Activated CD4-positive, alpha-beta memory T cell treated with anti-CD3 and anti-CD28 coated beads, Interleukin-2, amount 10 ng/mL, durations not matched to agents 7 days and 5 days (primary cell): ENCODE results near the gene CDC42BPA. TPM values are rescaled to one million over a fixed set of nuclear protein-coding genes. Genes with fewer than 3 reads are reported as not detected.
"Not testable (repeated sequence)": the region's sequence is repeated elsewhere in the genome, so short reads cannot be mapped to it uniquely, and the experiment has no call there.

Experiments used
- CTCF ChIA-PET: fragments of 350-600 bp; sonication (Branson Sonifier 250); formaldehyde crosslinking; loops from one replicate; lab custom pipeline; 2021; ENCODE audit warnings: antibody characterized with exemption, inconsistent platforms; lab: Charles Lee
- POLR2A ChIA-PET: fragments of 350-600 bp; sonication (Branson Sonifier 250); formaldehyde crosslinking; loops from one replicate; lab custom pipeline; 2021; ENCODE audit warnings: antibody characterized with exemption; lab: Charles Lee
- DNase-seq: peaks from one replicate; pipeline ENCODE4 v3.0.0-alpha.2; 2020
- H3K27ac Mint-ChIP-seq: one replicate; pipeline ENCODE4 v1.8.0; 2021; ENCODE audit warnings: mild to moderate bottlenecking, mixed read lengths
- H3K27me3 Mint-ChIP-seq: one replicate; pipeline ENCODE4 v1.8.0; 2021; ENCODE audit warnings: mixed read lengths
- H3K36me3 Mint-ChIP-seq: one replicate; pipeline ENCODE4 v1.8.0; 2021; ENCODE audit warnings: low read depth, mixed read lengths
- H3K4me1 Mint-ChIP-seq: one replicate; pipeline ENCODE4 v1.8.0; 2021; ENCODE audit warnings: mixed read lengths
- H3K4me3 Mint-ChIP-seq: one replicate; pipeline ENCODE4 v1.8.0; 2021; ENCODE audit warnings: mild to moderate bottlenecking, mixed read lengths
- H3K9me3 Mint-ChIP-seq: one replicate; pipeline ENCODE4 v1.8.0; 2021; ENCODE audit warnings: mixed read lengths
- total RNA-seq, 2 experiments: library from RNA; stranded (reverse); gene quantifications; one replicate each; pipeline ENCODE4 v1.2.3, GENCODE V29; 2021

Gene CDC42BPA
- total RNA-seq, 2 experiments from 2014 or later, result 3.1 TPM

- POLR2A ChIA-PET, result no interaction called here
- H3K27me3 Mint-ChIP-seq, result peaks cover 4% of the 10 kb centered on the region
- H3K4me1 Mint-ChIP-seq, result no peaks in the 10 kb centered on the region
- no peak overlapping the region for H3K27ac Mint-ChIP-seq
- no peak for DNase-seq
- CTCF ChIA-PET, result no interaction called here
- no peak overlapping the region for H3K4me3 Mint-ChIP-seq
- H3K9me3 Mint-ChIP-seq, result no peaks in the 10 kb centered on the region
- no peaks in the 10 kb centered on the region for H3K36me3 Mint-ChIP-seq
Observed at GRCh38 chr1:227351443-227351842, 33.2 kb upstream of the CDC42BPA start.

- no peak for DNase-seq
- H3K4me3 Mint-ChIP-seq, result no peak overlapping the region
- no peak overlapping the region for H3K27ac Mint-ChIP-seq
- ChIA-PET POLR2A (no interaction called here), CTCF (no interaction called here)
- H3K9me3 Mint-ChIP-seq, result no peaks in the 10 kb centered on the region
- no peaks in the 10 kb centered on the region for H3K36me3 Mint-ChIP-seq
- no peaks in the 10 kb centered on the region for H3K4me1 Mint-ChIP-seq
- H3K27me3 Mint-ChIP-seq, result peaks cover 5% of the 10 kb centered on the region
Observed at GRCh38 chr1:227349967-227350366, 31.7 kb upstream of the CDC42BPA start.

GRCh38 chr1:227343727-227344551 is 25.6 kb upstream of the CDC42BPA start:
- no peaks in the 10 kb centered on the region for H3K9me3 Mint-ChIP-seq
- H3K4me1 Mint-ChIP-seq, result no peaks in the 10 kb centered on the region
- no peak for DNase-seq
- no peak overlapping the region for H3K4me3 Mint-ChIP-seq
- POLR2A ChIA-PET, result no interaction called here
- peaks cover 5% of the 10 kb centered on the region for H3K27me3 Mint-ChIP-seq
- no peaks in the 10 kb centered on the region for H3K36me3 Mint-ChIP-seq
- no peak overlapping the region for H3K27ac Mint-ChIP-seq
- CTCF ChIA-PET, result interaction anchor here (0.7 kb wide), 1 partner anchor 610 kb away, joined by 4 read pairs; no protein-coding TSS in a partner anchor

- DNase-seq, result no peak
- CTCF ChIA-PET, result interaction anchor here (0.7 kb wide), 1 partner anchor 611 kb away, joined by 4 read pairs; no protein-coding TSS in a partner anchor
- Mint-ChIP-seq H3K9me3 (no peaks in the 10 kb centered on the region), H3K36me3 (no peaks in the 10 kb centered on the region), H3K4me1 (no peaks in the 10 kb centered on the region), H3K27me3 (peaks cover 5% of the 10 kb centered on the region), H3K4me3 (no peak overlapping the region), H3K27ac (no peak overlapping the region)
- POLR2A ChIA-PET, result no interaction called here
Observed at GRCh38 chr1:227343206-227343605, 24.9 kb upstream of the CDC42BPA start.

- CTCF ChIA-PET, result no interaction called here
Observed at GRCh38 chr1:227342075-227342829, 24.0 kb upstream of the CDC42BPA start.

GRCh38 chr1:227336136-227336535 is 17.8 kb upstream of the CDC42BPA start:
- POLR2A ChIA-PET, H3K27me3 Mint-ChIP-seq, H3K27ac Mint-ChIP-seq, DNase-seq, CTCF ChIA-PET, H3K4me3 Mint-ChIP-seq, H3K36me3 Mint-ChIP-seq, H3K9me3 Mint-ChIP-seq, H3K4me1 Mint-ChIP-seq: not testable (repeated sequence)

More at GRCh38 chr1:227342075-227342829, 24.0 kb upstream of the CDC42BPA start:
- POLR2A ChIA-PET, result no interaction called here
- no peaks in the 10 kb centered on the region for H3K9me3 Mint-ChIP-seq
- H3K4me1 Mint-ChIP-seq, result no peaks in the 10 kb centered on the region
- no peaks in the 10 kb centered on the region for H3K36me3 Mint-ChIP-seq
- no peak overlapping the region for H3K27ac Mint-ChIP-seq
- H3K27me3 Mint-ChIP-seq, result peaks cover 5% of the 10 kb centered on the region
- no peak for DNase-seq
- no peak overlapping the region for H3K4me3 Mint-ChIP-seq

GRCh38 chr1:227335242-227336020 is 17.1 kb upstream of the CDC42BPA start:
- no peaks in the 10 kb centered on the region for H3K4me1 Mint-ChIP-seq
- peaks cover 3% of the 10 kb centered on the region for H3K9me3 Mint-ChIP-seq
- H3K36me3 Mint-ChIP-seq, result no peaks in the 10 kb centered on the region
- no peak for DNase-seq
- no peak overlapping the region for H3K27ac Mint-ChIP-seq
- ChIA-PET CTCF (no interaction called here), POLR2A (no interaction called here)
- H3K4me3 Mint-ChIP-seq, result no peak overlapping the region
- H3K27me3 Mint-ChIP-seq, result peaks cover 2% of the 10 kb centered on the region

GRCh38 chr1:227333423-227333822 is 15.1 kb upstream of the CDC42BPA start:
- CTCF ChIA-PET, result no interaction called here
- H3K36me3 Mint-ChIP-seq, result no peaks in the 10 kb centered on the region

GRCh38 chr1:227330279-227331076 is 12.2 kb upstream of the CDC42BPA start:
- CTCF ChIA-PET, result no interaction called here
- no peak overlapping the region for H3K4me3 Mint-ChIP-seq
- no peak overlapping the region for H3K27ac Mint-ChIP-seq
- H3K4me1 Mint-ChIP-seq, result no peaks in the 10 kb centered on the region
- peaks cover 3% of the 10 kb centered on the region for H3K9me3 Mint-ChIP-seq
- POLR2A ChIA-PET, result no interaction called here
- DNase-seq, result no peak
- no peaks in the 10 kb centered on the region for H3K36me3 Mint-ChIP-seq
- H3K27me3 Mint-ChIP-seq, result no peaks in the 10 kb centered on the region

More at GRCh38 chr1:227333423-227333822, 15.1 kb upstream of the CDC42BPA start:
- Mint-ChIP-seq H3K4me3 (no peak overlapping the region), H3K27ac (no peak overlapping the region), H3K4me1 (no peaks in the 10 kb centered on the region), H3K27me3 (no peaks in the 10 kb centered on the region), H3K9me3 (peaks cover 3% of the 10 kb centered on the region)
- POLR2A ChIA-PET, result no interaction called here
- no peak for DNase-seq

GRCh38 chr1:227328405-227329019 is 10.2 kb upstream of the CDC42BPA start:
- H3K4me1 Mint-ChIP-seq, result no peaks in the 10 kb centered on the region
- CTCF ChIA-PET, result no interaction called here
- peaks cover 2% of the 10 kb centered on the region for H3K9me3 Mint-ChIP-seq

GRCh38 chr1:227325156-227325555 is 6.9 kb upstream of the CDC42BPA start:
- ChIA-PET CTCF (no interaction called here), POLR2A (no interaction called here)
- DNase-seq, result no peak
- Mint-ChIP-seq H3K4me1 (peaks cover 8% of the 10 kb centered on the region), H3K9me3 (no peaks in the 10 kb centered on the region), H3K4me3 (no peak overlapping the region), H3K27ac (no peak overlapping the region), H3K36me3 (no peaks in the 10 kb centered on the region), H3K27me3 (peaks cover 17% of the 10 kb centered on the region)

More at GRCh38 chr1:227328405-227329019, 10.2 kb upstream of the CDC42BPA start:
- no peak for DNase-seq
- H3K4me3 Mint-ChIP-seq, result no peak overlapping the region
- H3K36me3 Mint-ChIP-seq, result no peaks in the 10 kb centered on the region
- peaks cover 2% of the 10 kb centered on the region for H3K27me3 Mint-ChIP-seq
- POLR2A ChIA-PET, result no interaction called here
- no peak overlapping the region for H3K27ac Mint-ChIP-seq

- no peaks in the 10 kb centered on the region for H3K9me3 Mint-ChIP-seq
- no peak overlapping the region for H3K27ac Mint-ChIP-seq
- CTCF ChIA-PET, result no interaction called here
- POLR2A ChIA-PET, result no interaction called here
- no peaks in the 10 kb centered on the region for H3K36me3 Mint-ChIP-seq
- peaks cover 11% of the 10 kb centered on the region for H3K4me1 Mint-ChIP-seq
- no peak for DNase-seq
- H3K4me3 Mint-ChIP-seq, result no peak overlapping the region
- H3K27me3 Mint-ChIP-seq, result peaks cover 30% of the 10 kb centered on the region
Observed at GRCh38 chr1:227323967-227324268, 5.6 kb upstream of the CDC42BPA start.
